GM18873 (cell line): ENCODE measurements around the gene CCDC33.

Experiments
- ATAC-seq: cut with Tn5 transposase; IDR thresholded peaks from one replicate; pipeline ENCODE4 v1.9.1; 2021; ENCODE audit warnings: mild to moderate bottlenecking, moderate library complexity, moderate number of reproducible peaks; ENCODE audit not compliant: unreplicated experiment, low FRiP score

CCDC33 gene

DNA sequence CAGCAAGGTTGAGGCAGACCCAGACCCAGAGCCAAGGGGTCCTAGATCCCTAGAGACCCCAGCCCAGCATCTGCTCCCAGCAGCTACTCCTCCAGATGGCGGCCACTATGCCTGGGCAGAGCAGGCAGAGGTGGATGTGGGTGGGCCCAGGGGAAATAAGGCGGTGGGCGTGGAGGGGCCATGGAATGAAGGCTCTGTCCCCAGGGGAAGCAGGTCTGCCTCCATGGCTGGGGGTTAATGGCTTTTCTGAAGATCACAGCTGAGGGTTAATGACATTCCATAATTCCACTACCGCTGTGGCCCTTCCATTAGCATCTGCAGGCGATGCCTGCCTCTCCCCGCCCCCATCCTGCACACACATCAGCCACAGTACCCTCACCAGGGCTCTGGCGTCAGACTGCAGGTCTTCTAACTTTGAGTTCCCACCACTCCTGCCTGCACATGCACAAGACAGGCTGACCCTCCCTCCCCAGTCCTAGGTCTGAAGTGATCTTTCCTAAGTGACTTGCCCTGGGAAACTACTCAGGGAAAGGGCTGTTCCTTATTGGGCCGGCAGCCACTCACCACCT, 41.2 kb downstream of the CCDC33 start:
- ATAC-seq, result no peak

DNA sequence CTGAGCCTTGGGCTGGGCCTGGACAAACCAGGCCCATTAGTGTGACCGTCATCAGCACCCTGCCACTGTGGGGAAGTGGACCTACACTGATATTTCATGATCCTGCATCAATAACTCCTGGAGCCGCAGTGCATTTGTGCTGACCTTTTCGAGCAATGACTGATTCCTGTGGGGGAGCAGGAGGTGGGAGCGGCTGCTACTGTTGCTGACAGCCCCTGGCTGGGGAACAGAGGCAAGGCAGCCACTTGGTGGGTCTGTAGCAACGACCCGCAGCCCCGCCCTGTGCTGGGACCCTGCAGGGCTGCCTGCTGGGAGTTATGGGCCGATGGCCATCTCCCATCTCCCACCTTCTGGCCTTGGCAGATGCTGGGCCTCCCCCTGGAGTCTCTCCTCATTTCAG, 42.1 kb downstream of the CCDC33 start:
- ATAC-seq, result no peak

DNA sequence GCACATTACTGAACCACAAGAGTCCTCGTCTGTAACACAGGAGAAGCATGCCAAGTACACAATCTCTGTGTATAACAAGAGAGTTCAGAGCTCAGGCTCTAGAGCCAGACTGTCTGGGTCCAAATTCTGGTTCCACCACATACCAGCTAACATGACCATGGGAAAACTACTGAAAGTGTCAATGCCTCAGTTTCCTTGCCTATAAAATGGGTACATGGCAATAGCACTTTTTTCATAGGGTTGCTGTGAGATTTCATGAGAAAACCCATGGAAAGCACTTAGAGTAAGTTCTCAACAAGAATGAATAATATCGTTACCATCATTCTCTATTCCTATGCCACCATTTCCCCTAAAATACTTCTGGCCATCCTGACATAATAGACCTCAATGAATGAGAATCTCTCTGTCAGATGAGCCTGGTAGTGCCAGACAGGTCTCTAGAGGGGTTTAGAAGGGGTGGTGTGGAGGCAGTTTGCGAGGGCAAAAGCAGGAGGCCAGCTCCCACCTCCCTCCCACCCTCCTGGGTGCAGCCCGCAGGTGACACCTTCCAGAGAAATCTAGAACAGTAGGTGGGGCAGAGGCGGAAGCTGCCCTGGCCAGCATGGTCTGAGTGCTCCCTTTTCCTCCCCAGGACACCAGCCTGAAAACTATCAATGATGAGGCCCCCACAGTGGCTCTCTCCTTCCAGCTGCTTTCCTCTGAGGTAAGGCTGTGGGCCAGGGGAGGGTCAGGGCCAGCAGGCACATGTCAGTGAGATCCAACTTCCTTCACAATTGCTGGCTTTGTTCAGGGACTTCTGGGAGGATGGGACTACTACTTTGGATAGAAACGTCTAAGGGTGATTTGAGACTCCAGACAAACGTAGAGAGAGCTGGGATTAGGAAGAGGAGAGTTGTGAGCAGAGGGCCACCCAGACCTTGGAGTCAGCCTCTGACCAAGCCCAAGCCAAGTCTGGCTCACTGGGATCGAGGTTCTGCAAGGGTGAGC, 45.3 kb downstream of the CCDC33 start:
- no peak for ATAC-seq

GRCh38 chr15:74283368-74283767, 47.2 kb downstream of the CCDC33 start:
- no peak for ATAC-seq

- no peak for ATAC-seq
Observed at GRCh38 chr15:74289671-74290070, 53.5 kb downstream of the CCDC33 start.

GRCh38 chr15:74290645-74291044, 54.5 kb downstream of the CCDC33 start:
- no peak for ATAC-seq

GRCh38 chr15:74291101-74292071, 55.3 kb downstream of the CCDC33 start:
- ATAC-seq, result no peak

DNA sequence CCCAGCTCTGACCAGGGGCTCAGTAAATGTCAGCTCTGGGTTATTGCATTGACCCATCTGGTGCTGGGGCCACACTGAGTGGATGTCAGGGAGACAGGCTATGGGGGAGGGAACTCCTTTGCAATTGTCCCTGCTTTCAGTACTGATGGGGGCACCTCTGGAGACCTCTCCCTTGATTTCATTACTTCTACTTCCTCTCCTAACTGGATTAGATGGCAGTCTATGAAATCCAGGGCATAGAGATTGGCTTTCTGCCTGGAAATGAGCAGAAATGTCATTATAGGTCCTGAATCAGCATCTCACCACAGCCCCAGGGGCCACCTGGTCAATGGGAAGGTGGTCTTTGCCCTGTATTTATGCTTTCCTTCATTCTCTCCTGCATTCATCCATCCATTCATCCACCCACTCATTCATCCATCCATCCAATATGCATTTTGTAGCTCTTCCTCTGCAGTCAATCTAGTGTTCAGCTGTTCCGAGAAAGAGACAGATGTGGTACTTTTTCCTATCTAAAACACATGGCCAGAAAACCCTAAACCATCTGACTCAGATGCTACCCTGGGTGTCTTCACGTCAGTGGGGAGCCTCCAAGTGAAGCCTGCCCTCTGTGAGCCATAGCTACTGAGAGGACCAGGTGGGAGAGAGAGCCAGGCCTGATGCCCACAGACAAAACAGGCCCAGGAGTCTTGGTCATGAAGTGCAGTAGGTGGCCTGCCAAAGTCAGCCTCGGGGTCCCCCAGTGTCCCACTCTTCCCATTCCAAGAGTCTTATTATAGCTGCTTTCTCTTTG, 57.1 kb downstream of the CCDC33 start:
- ATAC-seq, result no peak

GRCh38 chr15:74294010-74294409, 57.9 kb downstream of the CCDC33 start:
- no peak for ATAC-seq

DNA sequence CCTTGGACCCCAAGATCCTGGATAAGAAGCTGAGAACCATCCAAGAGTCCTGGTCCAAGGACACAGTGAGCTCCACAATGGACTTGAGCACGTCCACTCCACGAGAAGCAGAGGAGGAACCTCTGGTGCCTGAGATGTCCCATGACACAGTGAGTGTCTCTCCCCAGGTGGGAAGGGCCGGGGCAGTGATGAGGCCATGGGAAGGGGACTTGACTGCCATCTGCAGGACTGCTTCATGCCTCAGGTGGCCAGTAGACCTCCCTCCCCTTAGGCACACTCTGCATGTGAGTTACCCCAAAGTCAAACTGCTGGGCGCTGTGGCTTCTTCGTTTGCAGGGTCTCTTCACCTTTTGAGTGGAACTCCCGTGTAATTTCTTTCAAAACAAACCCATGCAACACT, 59.7 kb downstream of the CCDC33 start:
- ATAC-seq, result no peak

DNA sequence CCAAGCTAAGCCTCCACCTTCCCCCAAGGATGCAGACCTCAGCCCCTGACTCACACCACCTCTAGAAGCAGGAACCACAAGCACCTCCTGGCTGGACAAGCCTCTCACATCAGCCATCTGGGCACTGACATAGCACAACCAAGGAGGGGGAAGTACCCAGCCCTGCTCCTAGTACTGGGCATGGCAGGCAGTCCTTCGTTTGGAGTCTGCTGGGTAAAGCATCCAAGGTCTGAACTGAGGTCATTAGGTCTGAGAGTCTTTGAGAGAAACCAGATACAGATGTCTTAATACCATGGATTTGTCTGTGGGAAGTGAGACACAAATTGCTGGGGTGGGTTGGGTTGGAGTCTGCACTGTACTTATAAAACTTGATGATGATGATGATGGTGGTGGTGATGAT, 61.8 kb downstream of the CCDC33 start:
- ATAC-seq, result no peak

DNA sequence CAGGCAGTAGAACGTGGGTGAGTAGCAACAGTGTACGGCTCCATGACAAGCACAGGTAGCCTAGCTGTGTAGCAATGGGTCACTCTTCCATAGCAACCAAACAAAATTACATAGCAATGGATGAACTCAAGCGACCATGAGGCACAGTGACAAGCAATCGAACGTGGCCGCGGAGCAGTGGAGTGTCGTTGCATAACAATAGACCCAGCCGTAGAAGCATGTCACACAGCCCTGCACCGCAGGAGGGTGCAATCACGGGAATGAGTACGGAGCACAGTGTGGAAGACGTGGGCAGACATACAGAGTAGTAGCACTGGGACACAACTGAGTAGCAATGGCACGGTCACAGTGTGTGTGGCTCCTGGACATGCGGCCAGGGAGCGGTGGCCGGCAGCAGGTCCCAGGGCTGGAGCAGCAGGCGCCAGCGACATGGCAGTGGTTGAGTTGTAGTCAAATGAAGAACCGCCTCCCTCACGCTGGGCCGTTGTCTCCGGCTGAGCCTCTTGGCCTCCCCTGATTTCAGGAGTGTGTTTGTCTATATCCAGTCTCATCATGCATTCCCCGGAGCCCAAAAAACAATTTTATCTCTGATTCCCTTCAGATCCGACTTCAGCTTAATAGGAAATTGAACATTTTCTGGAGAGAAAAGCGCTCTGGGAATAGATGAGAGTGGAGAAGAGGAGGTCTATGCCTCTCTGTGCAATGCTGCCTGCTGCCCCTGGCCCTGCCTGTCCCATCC, 64.1 kb downstream of the CCDC33 start:
- no peak for ATAC-seq

GRCh38 chr15:74301583-74302361, 65.6 kb downstream of the CCDC33 start:
- ATAC-seq, result no peak

GRCh38 chr15:74302821-74303359, 66.8 kb downstream of the CCDC33 start:
- ATAC-seq, result no peak

DNA sequence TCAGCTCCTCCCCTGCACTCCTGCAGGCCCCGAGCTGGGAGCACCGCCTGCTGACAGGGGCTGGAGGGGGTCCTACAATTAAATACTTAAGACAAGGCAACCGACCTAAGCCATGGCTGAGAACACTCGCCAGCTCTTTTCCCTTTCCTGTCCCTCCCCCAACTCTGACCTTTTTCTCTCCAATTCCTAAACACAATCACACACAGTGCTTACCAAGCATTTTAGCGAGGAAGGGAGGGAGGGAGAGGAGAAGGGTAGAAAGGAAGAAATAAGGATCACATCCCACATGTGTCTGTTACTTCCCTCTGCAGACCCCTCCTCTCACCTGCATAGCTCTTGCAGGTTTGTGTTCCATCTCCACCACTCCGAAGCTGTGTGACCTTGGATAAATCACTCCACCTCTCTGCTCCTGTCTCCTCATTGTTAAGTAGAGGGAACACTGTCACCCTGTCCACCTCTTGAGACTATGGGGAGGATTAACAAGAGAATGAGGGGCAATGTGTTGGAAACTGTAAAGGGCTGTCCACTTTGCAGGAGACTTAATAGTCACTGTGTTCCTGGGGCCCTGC, 67.7 kb downstream of the CCDC33 start:
- ATAC-seq, result no peak

- no peak for ATAC-seq
Observed at GRCh38 chr15:74304431-74304830, 68.3 kb downstream of the CCDC33 start.

- ATAC-seq, result no peak
Observed at GRCh38 chr15:74305687-74306086, 69.6 kb downstream of the CCDC33 start.

- no peak for ATAC-seq
Observed at GRCh38 chr15:74306781-74307217, 70.7 kb downstream of the CCDC33 start.
